ENCODE results near the gene PIAS3. TPM values are rescaled to one million over a fixed set of nuclear protein-coding genes. Genes with fewer than 3 reads are reported as not detected.
A peak's percentile ranks its signal among the peaks of the same experiment; 100 is the strongest.

PIAS3 gene
- total and polyA plus RNA-seq, 5 donors from 2014 or later: 8.8 to 21.9 (median 12.6) TPM

DNA sequence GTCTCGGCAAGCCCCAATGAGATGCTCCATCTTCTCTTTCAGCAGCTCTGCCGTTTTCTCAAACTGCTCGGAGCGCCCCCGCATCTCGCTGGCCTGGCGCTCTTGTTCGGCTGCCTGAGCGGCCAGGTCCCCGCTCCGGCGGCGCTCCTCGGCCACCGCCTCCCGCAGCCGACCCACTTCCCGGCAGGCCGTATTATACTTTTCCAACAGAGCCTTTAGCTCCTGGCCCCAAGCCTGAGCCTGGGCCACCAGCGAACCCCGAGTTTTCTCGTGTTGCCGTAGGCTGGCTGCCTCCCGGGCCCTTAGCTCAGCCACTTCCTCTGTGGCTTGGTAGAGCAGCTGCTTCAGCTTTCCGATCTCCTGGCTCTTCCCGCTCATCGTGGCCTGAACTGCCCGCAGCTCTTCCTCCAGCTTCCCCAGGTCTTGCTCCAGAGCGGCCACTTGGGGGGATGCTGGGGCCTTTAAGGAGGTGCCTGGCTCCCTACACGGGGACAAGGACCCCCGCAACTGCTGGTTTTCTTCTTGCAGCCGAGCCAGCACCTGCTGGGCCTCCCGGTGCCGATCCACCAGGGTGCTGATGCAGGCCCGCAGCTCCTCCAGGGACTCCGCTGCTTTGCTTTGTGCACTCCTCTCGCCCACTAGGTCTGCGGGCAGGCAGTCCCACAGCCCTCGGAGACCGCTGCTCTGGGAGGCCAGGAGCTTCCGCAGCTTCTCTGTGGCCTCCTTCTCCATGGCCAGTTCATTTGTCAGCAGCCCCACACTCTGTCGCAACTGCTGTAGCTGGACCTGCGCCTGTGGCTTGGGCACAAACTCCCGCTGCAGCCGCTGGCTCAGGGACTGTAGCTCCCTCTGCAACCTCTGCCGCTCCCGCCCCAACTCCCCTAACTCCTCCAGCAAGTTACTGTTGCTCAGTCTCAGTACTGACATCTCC is 13.4 kb upstream of the PIAS3 start:
- peaks cover 13% of the 10 kb centered on the region for H3K4me1 ChIP-seq (ENCODE audit: control insufficient read depth, insufficient read depth, low read length, poor library complexity, severe bottlenecking)
- H3K9me3 ChIP-seq (ENCODE audit: control insufficient read depth in 2 of 2, low read length in 2 of 2): no peaks in the 10 kb centered on the region
- peak overlapping the region; percentile 85 to 94 (median 92) for H3K27ac Mint-ChIP-seq
- DNase-seq (peak in 2 of 3 donors; percentile 47 to 57), ATAC-seq (ENCODE audit: low read depth in 2 of 2) (peak; percentile 77 to 81)
- no peaks in the 10 kb centered on the region for H3K9me3 Mint-ChIP-seq
- peak overlapping the region; percentile 38 for H3K4me3 ChIP-seq (ENCODE audit: low read depth, low read length)
- no peak overlapping the region for H3K27ac ChIP-seq (ENCODE audit: insufficient read depth, low read length, poor library complexity, severe bottlenecking)
- H3K4me1 Mint-ChIP-seq: peaks cover 4 to 19% (median 13%) of the 10 kb centered on the region in 4 donors
- H3K36me3 ChIP-seq (ENCODE audit: control insufficient read depth, insufficient read depth, low read length): no peaks in the 10 kb centered on the region
- peaks cover 45% of the 10 kb centered on the region for H3K27me3 Mint-ChIP-seq
- no peaks in the 10 kb centered on the region for H3K36me3 Mint-ChIP-seq
- peak overlapping the region; percentile 31 to 85 (median 81) for H3K4me3 Mint-ChIP-seq
- peaks cover 2% of the 10 kb centered on the region for H3K27me3 ChIP-seq (ENCODE audit: control insufficient read depth, insufficient read depth, low read length)

DNA sequence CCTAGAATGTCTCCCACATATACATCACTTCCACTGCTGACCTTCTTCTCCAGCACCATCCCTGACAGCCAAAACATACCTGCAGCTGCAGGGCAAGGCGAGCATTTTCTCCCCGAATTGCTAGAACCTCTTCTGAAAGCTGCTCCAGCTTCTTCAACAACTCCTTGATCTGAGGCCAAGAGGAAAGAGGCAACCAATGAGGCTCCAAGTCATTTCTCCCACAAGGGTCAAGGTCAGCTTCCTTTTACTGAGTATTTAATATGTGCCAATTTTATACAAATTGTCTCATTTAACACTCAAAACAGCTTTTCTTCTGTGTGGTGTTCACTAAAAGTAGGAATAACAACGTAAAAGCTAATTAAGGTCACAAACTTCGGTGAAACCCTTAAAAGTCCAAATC is 9.4 kb upstream of the PIAS3 start:
- Histone ChIP-seq H3K27ac (ENCODE audit: insufficient read depth, low read length, poor library complexity, severe bottlenecking) (no peak overlapping the region), H3K4me3 (ENCODE audit: low read depth, low read length) (no peak overlapping the region), H3K4me1 (ENCODE audit: control insufficient read depth, insufficient read depth, low read length, poor library complexity, severe bottlenecking) (peaks cover 13% of the 10 kb centered on the region), H3K36me3 (ENCODE audit: control insufficient read depth, insufficient read depth, low read length) (no peaks in the 10 kb centered on the region), H3K27me3 (ENCODE audit: control insufficient read depth, insufficient read depth, low read length) (peaks cover 2% of the 10 kb centered on the region), H3K9me3 (ENCODE audit: control insufficient read depth in 2 of 2, low read length in 2 of 2) (no peaks in the 10 kb centered on the region)
- H3K9me3 Mint-ChIP-seq: no peaks in the 10 kb centered on the region
- peaks cover 4 to 19% (median 13%) of the 10 kb centered on the region in 4 donors for H3K4me1 Mint-ChIP-seq
- ATAC-seq (ENCODE audit: low read depth in 2 of 2) (no peak), DNase-seq (no peak)
- H3K36me3 Mint-ChIP-seq: no peaks in the 10 kb centered on the region
- no peak overlapping the region for H3K4me3 Mint-ChIP-seq
- H3K27me3 Mint-ChIP-seq: peaks cover 40% of the 10 kb centered on the region
- H3K27ac Mint-ChIP-seq: no peak overlapping the region

DNA sequence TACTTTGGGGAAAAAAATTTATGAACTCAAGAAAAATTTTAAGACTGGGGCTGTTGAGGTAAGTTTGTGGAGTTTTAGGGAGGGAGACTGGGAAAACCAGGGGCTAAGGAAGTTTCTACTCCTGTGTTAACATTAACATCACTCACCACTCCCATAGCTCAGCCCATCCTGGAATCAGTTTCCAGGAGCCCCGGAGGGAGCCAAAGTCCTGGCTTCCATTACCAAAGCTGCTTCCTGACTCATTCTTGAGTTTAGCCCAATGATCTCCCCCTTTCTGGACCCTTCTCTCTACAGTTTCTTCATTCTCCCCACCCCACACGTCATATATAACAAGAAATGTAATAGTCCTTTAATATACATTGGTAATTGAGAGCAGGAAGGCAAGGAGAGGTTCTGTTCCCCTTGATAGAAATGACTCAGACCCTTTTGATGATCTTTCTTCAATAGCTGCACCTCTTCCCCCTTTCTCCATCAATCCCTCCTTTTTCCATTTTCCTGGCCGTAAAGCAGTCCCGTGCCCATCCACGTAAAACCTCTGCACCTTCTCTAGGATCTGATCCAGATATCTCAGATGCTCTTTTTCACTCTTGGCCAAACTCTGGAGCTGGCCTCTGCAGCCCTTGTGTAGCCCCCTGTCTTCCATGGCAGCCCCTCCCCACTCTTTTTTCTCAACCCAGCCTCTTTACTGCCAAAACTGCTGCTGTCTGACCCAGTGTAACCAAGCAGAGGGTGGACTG is 4.6 kb upstream of the PIAS3 start:
- DNase-seq (no peak), ATAC-seq (ENCODE audit: low read depth in 2 of 2) (no peak)
- no peaks in the 10 kb centered on the region for H3K27me3 ChIP-seq (ENCODE audit: control insufficient read depth, insufficient read depth, low read length)
- H3K9me3 ChIP-seq (ENCODE audit: control insufficient read depth in 2 of 2, low read length in 2 of 2): no peaks in the 10 kb centered on the region
- no peak overlapping the region for H3K27ac Mint-ChIP-seq
- no peaks in the 10 kb centered on the region for H3K9me3 Mint-ChIP-seq
- H3K4me1 Mint-ChIP-seq: peaks cover 0 to 10% (median under 1%) of the 10 kb centered on the region in 4 donors
- H3K4me3 Mint-ChIP-seq: peak overlapping the region in 1 of 4 donors; percentile 65
- H3K4me1 ChIP-seq (ENCODE audit: control insufficient read depth, insufficient read depth, low read length, poor library complexity, severe bottlenecking): peaks cover 8% of the 10 kb centered on the region
- no peak overlapping the region for H3K27ac ChIP-seq (ENCODE audit: insufficient read depth, low read length, poor library complexity, severe bottlenecking)
- no peaks in the 10 kb centered on the region for H3K36me3 ChIP-seq (ENCODE audit: control insufficient read depth, insufficient read depth, low read length)
- no peak overlapping the region for H3K4me3 ChIP-seq (ENCODE audit: low read depth, low read length)
- peaks cover 36% of the 10 kb centered on the region for H3K27me3 Mint-ChIP-seq
- H3K36me3 Mint-ChIP-seq: no peaks in the 10 kb centered on the region

DNA sequence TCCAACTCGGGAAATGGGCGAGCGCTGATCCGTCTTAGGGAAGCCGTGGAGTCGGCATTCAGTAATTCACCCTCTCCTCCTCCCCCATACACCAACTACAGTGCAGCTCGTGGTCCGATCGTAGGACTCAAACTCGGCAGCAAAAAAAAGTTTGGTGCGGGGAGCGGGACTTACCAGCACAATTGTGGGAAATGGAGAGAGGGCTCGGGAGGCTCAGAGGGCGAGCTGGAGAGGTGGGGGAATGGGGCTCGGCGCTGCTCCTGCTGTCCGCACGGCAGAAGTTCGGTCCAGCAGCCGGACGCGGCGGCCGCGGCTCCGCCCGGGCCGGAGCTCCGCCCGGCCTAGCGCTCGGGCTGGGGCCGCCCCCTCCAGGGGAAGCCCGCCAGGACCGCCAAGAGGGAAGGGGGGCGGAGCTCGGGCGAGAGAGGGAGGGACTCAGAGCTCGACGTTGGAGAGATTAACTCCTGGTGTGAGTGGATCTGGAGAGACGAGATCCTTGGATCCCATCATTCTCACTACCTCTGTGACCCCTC is 676 bp upstream of the PIAS3 start:
- Mint-ChIP-seq H3K4me3 (peak overlapping the region; percentile 90 to 99 (median 96)), H3K9me3 (peaks cover 0 to 1% (median 0%) of the 10 kb centered on the region in 7 donors), H3K27ac (peak overlapping the region; percentile 74 to 93 (median 92)), H3K36me3 (peaks cover 16% of the 10 kb centered on the region), H3K27me3 (peaks cover 19% of the 10 kb centered on the region), H3K4me1 (peaks cover 0 to 28% (median 12%) of the 10 kb centered on the region in 4 donors)
- Histone ChIP-seq H3K27me3 (ENCODE audit: control insufficient read depth, insufficient read depth, low read length) (no peaks in the 10 kb centered on the region), H3K4me3 (ENCODE audit: low read depth, low read length) (peak overlapping the region; percentile 89), H3K9me3 (ENCODE audit: control insufficient read depth in 2 of 2, low read length in 2 of 2) (no peaks in the 10 kb centered on the region), H3K36me3 (ENCODE audit: control insufficient read depth, insufficient read depth, low read length) (peaks cover 20% of the 10 kb centered on the region), H3K4me1 (ENCODE audit: control insufficient read depth, insufficient read depth, low read length, poor library complexity, severe bottlenecking) (peaks cover 17% of the 10 kb centered on the region), H3K27ac (ENCODE audit: insufficient read depth, low read length, poor library complexity, severe bottlenecking) (peak overlapping the region; percentile 65)
- peak; percentile 41 to 54 for ATAC-seq (ENCODE audit: low read depth in 2 of 2)
- DNase-seq: peak; percentile 47 to 70 (median 66)

DNA sequence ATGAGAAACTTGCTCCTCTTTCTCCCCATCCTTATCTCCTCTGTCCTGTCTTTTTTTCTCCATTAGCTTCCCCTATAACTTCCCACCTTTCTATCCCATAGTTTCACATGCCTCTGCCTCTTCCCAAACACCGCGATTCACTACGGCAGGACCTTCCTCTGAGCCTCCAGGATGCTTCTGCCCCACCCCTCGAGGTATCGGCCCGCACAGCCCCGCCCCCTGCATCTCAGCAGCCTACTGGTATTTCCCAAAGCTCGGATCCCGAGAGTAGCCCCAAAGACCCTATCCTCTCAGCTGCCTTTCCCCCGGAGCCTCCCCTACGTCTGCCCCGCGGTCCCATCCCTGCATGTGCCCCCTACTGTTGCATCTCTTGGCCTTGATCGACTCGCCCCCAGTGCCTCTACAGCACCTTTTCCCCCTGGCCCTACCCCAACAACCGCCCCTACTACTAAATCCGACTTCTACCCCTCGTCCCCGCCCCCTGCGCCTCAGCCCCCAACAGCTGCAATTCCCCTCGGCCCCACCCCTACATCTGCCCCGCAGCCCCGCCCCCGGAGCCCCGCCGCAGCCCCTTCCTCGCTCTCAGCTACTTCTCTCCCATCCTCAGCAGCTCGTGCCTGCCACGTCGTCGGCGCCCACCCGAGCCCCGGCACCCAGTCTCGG is 512 bp downstream of the PIAS3 start:
- Mint-ChIP-seq H3K4me1 (peaks cover 0 to 30% (median 12%) of the 10 kb centered on the region in 4 donors), H3K27ac (peak overlapping the region; percentile 74 to 93 (median 92)), H3K9me3 (peaks cover 0 to 1% (median 0%) of the 10 kb centered on the region in 7 donors), H3K36me3 (peaks cover 24% of the 10 kb centered on the region), H3K27me3 (peaks cover 12% of the 10 kb centered on the region), H3K4me3 (peak overlapping the region; percentile 90 to 99 (median 96))
- ATAC-seq (ENCODE audit: low read depth in 2 of 2): peak; percentile 44 to 49
- H3K4me3 ChIP-seq (ENCODE audit: low read depth, low read length): peak overlapping the region; percentile 89
- no peaks in the 10 kb centered on the region for H3K27me3 ChIP-seq (ENCODE audit: control insufficient read depth, insufficient read depth, low read length)
- H3K36me3 ChIP-seq (ENCODE audit: control insufficient read depth, insufficient read depth, low read length): peaks cover 30% of the 10 kb centered on the region
- H3K9me3 ChIP-seq (ENCODE audit: control insufficient read depth in 2 of 2, low read length in 2 of 2): no peaks in the 10 kb centered on the region
- DNase-seq: peak in 2 of 3 donors; percentile 48 to 72
- peak overlapping the region; percentile 65 for H3K27ac ChIP-seq (ENCODE audit: insufficient read depth, low read length, poor library complexity, severe bottlenecking)
- H3K4me1 ChIP-seq (ENCODE audit: control insufficient read depth, insufficient read depth, low read length, poor library complexity, severe bottlenecking): peaks cover 17% of the 10 kb centered on the region

DNA sequence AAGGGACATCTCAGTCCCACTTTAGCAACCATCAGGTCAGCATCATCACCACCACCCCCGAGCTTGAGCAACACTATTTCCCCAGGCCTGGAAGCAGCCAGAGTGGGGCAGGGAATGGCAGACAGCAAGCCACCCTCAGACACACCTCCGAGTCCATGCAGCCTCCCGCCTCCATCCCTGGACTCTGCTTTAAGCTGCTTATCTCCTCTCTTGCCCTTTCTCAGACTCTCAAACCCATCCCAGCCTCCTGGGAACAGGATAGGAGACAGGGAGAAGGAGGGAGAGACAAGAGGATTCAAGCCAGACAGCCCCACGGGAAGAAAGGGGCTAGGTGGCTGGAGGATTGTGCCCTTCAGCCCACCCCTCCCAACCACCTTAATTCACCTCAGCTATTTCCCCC is 1.7 kb downstream of the PIAS3 start:
- peak overlapping the region in 3 of 4 donors; percentile 41 to 99 (median 97) for H3K4me3 Mint-ChIP-seq
- no peaks in the 10 kb centered on the region for H3K27me3 ChIP-seq (ENCODE audit: control insufficient read depth, insufficient read depth, low read length)
- H3K27me3 Mint-ChIP-seq: peaks cover 10% of the 10 kb centered on the region

DNA sequence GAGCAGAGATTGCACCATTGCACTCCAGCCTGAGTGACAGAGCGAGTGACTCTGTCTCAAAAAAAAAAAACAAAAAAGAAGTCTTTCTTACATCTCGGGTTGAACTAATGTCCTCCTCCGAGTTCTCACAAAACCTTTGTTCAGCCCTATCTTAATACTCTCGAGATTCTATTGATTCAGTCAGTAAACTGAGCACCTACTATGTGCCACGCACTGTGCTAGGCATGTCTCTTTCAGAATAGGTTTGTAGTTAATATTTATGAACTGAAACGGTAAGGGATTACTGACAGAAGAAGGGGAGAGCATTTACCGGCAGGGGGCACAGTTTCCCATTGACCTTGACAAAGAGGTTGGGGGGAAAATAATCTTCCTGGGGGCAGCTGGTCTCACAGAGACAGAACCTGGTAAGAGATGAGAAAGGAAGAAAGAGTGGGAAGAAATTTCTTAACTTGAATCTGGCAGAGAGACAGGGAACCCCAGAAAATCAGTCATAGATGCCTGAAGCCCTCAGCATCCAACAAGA is 3.4 kb downstream of the PIAS3 start:
- Mint-ChIP-seq H3K36me3 (peaks cover 38% of the 10 kb centered on the region), H3K4me1 (peaks cover 0 to 30% (median 12%) of the 10 kb centered on the region in 4 donors), H3K27me3 (peaks cover 4% of the 10 kb centered on the region), H3K9me3 (peaks cover 0 to 1% (median 0%) of the 10 kb centered on the region in 7 donors), H3K27ac (peak overlapping the region in 2 of 3 donors; percentile 27 to 37), H3K4me3 (peak overlapping the region; percentile 34 to 99 (median 70))
- no peak overlapping the region for H3K4me3 ChIP-seq (ENCODE audit: low read depth, low read length)
- peaks cover 44% of the 10 kb centered on the region for H3K36me3 ChIP-seq (ENCODE audit: control insufficient read depth, insufficient read depth, low read length)
- DNase-seq: no peak
- H3K9me3 ChIP-seq (ENCODE audit: control insufficient read depth in 2 of 2, low read length in 2 of 2): no peaks in the 10 kb centered on the region
- H3K27me3 ChIP-seq (ENCODE audit: control insufficient read depth, insufficient read depth, low read length): no peaks in the 10 kb centered on the region
- ATAC-seq (ENCODE audit: low read depth in 2 of 2): no peak
- no peak overlapping the region for H3K27ac ChIP-seq (ENCODE audit: insufficient read depth, low read length, poor library complexity, severe bottlenecking)
- peaks cover 17% of the 10 kb centered on the region for H3K4me1 ChIP-seq (ENCODE audit: control insufficient read depth, insufficient read depth, low read length, poor library complexity, severe bottlenecking)

More for the DNA sequence above, 1.7 kb downstream of the PIAS3 start:
- Histone ChIP-seq H3K4me1 (ENCODE audit: control insufficient read depth, insufficient read depth, low read length, poor library complexity, severe bottlenecking) (peaks cover 17% of the 10 kb centered on the region), H3K4me3 (ENCODE audit: low read depth, low read length) (no peak overlapping the region), H3K9me3 (ENCODE audit: control insufficient read depth in 2 of 2, low read length in 2 of 2) (no peaks in the 10 kb centered on the region), H3K36me3 (ENCODE audit: control insufficient read depth, insufficient read depth, low read length) (peaks cover 35% of the 10 kb centered on the region), H3K27ac (ENCODE audit: insufficient read depth, low read length, poor library complexity, severe bottlenecking) (no peak overlapping the region)
- Mint-ChIP-seq H3K36me3 (peaks cover 29% of the 10 kb centered on the region), H3K4me1 (peaks cover 0 to 30% (median 12%) of the 10 kb centered on the region in 4 donors), H3K9me3 (peaks cover 0 to 1% (median 0%) of the 10 kb centered on the region in 7 donors), H3K27ac (no peak overlapping the region)
- DNase-seq (no peak), ATAC-seq (ENCODE audit: low read depth in 2 of 2) (no peak)

Data from CD4-positive, CD25-positive, alpha-beta regulatory T cell (primary cell).